CD4-positive, alpha-beta T cell treated with Interleukin-1 beta for 1 hour (primary cell): ENCODE measurements around the gene TMEM134.

Source experiments
- DNase-seq, 2 donors: peaks; one replicate each; pipeline ENCODE4 v3.0.0-alpha.2; 2020 to 2022

Gene TMEM134

GRCh38 chr11:67455054-67455453, 14.0 kb downstream of the TMEM134 start, which contains the start of gene CABP4:
TSS of gene CABP4 (plus strand) at chr11:67455354. CDS start at chr11:67455424, 70 bp downstream.
- no peak for DNase-seq

GRCh38 chr11:67453816-67454732, 15.0 kb downstream of the TMEM134 start:
- DNase-seq: no peak

- DNase-seq: no peak
Measured at GRCh38 chr11:67452141-67452952, 16.7 kb downstream of the TMEM134 start, which contains the start of gene GPR152. TSS of gene GPR152 (minus strand) at chr11:67452729. CDS start at chr11:67452724, 5 bp downstream.

- no peak for DNase-seq
Measured at GRCh38 chr11:67451658-67451976, 17.4 kb downstream of the TMEM134 start.

GRCh38 chr11:67450796-67451657, 18.0 kb downstream of the TMEM134 start:
- DNase-seq: no peak

GRCh38 chr11:67449116-67449844, 19.8 kb downstream of the TMEM134 start:
- no peak for DNase-seq

- no peak for DNase-seq
Measured at GRCh38 chr11:67448220-67448609, 20.8 kb downstream of the TMEM134 start.

- no peak for DNase-seq
Measured at GRCh38 chr11:67445515-67445914, 23.5 kb downstream of the TMEM134 start.

GRCh38 chr11:67442504-67443404, 26.3 kb downstream of the TMEM134 start:
- no peak for DNase-seq

GRCh38 chr11:67441731-67442351, 27.2 kb downstream of the TMEM134 start:
- DNase-seq: peak in 1 of 2 donors; percentile 46

- peak in 1 of 2 donors; percentile 19 for DNase-seq
Measured at GRCh38 chr11:67441098-67441563, 27.9 kb downstream of the TMEM134 start.

- DNase-seq: no peak
Measured at GRCh38 chr11:67440229-67441097, 28.6 kb downstream of the TMEM134 start.

GRCh38 chr11:67439321-67440228, 29.5 kb downstream of the TMEM134 start:
- peak in 1 of 2 donors; percentile 37 for DNase-seq

- DNase-seq: peak; percentile 69 to 77
Measured at GRCh38 chr11:67438158-67438902, 30.7 kb downstream of the TMEM134 start.

GRCh38 chr11:67437809-67438157, 31.3 kb downstream of the TMEM134 start:
- DNase-seq: no peak

- DNase-seq: peak; percentile 73 to 75
Measured at GRCh38 chr11:67437082-67437808, 31.8 kb downstream of the TMEM134 start, which contains the start of gene PTPRCAP. TSS of gene PTPRCAP (minus strand) at chr11:67437682. CDS start at chr11:67437619, 63 bp downstream.
